ENCODE data around the gene EXOG. TPM values are rescaled to one million over a fixed set of nuclear protein-coding genes. Genes with fewer than 3 reads are reported as not detected.

The EXOG gene
- total and polyA plus RNA-seq, 2 donors (not counting 3 experiments of a cell fraction or from before 2014, with no cell fraction given), result 10.8 to 21.9 TPM

GRCh38 chr3:38542401-38543298, 46.5 kb downstream of the EXOG start:
- DNase-seq (ENCODE audit: low read depth, low spot score) (no peak), FAIRE-seq (no peak)
- CTCF ChIA-PET, result interaction anchor here (3.3 kb wide), 1 partner anchor 22 kb away, joined by 13 read pairs; no protein-coding TSS in a partner anchor
- H3K4me2 ChIP-seq (ENCODE audit: insufficient read depth, low read length), result no peak overlapping the region
- H3K9me3 ChIP-seq (replicated peaks; ENCODE audit: control insufficient read depth, insufficient read depth, low read length), result no peaks in the 10 kb centered on the region
- no peak overlapping the region for H2AFZ ChIP-seq (ENCODE audit: low read depth, low read length)
- H3K4me1 ChIP-seq (ENCODE audit: control insufficient read depth, extremely low read depth, insufficient read depth, low read length), result no peaks in the 10 kb centered on the region
- no peak overlapping the region for H3K4me3 ChIP-seq (replicated peaks in 1 of 3; ENCODE audit: insufficient read depth in 1 of 3, low read depth in 1 of 3, low read length in 3 of 3)
- BruUV-seq (replicated peaks), result no TSS peak
- POLR2A ChIA-PET, result no interaction called here
- no peak overlapping the region for H3K27ac ChIP-seq (ENCODE audit: insufficient read depth, low read depth, low read length)
- no peaks in the 10 kb centered on the region for H3K9me1 ChIP-seq (replicated peaks; ENCODE audit: control insufficient read depth, extremely low read depth, insufficient read depth, low read length)
- no peaks in the 10 kb centered on the region for H3K79me2 ChIP-seq (ENCODE audit: control insufficient read depth, insufficient read depth, low read length)
- dilution Hi-C loops (cut with MboI; ENCODE audit: extremely low pct_ligation_motif_present, low sequenced_read_pairs), result no loop called here
- no peaks in the 10 kb centered on the region for H3K36me3 ChIP-seq (ENCODE audit: control insufficient read depth in 2 of 2, extremely low read depth in 1 of 2, insufficient read depth in 2 of 2, low read length in 2 of 2)
- H3K27me3 ChIP-seq (ENCODE audit: control insufficient read depth in 2 of 2, insufficient read depth in 2 of 2, low read length in 2 of 2), result no peaks in the 10 kb centered on the region
- H4K20me1 ChIP-seq (replicated peaks; ENCODE audit: control insufficient read depth, extremely low read depth, insufficient read depth, low read length), result no peaks in the 10 kb centered on the region
- intact Hi-C loops (cut with micrococcal nuclease), result no loop called here
- no peak overlapping the region for H3K9ac ChIP-seq (replicated peaks; ENCODE audit: extremely low read depth, insufficient read depth, low read length)
- no peak for TF ChIP-seq GATA2 (IDR thresholded peaks at IDR 0.05; ENCODE audit: insufficient read depth, insufficient read length, low read depth, low read length)
- TF ChIP-seq, protein P1, sequence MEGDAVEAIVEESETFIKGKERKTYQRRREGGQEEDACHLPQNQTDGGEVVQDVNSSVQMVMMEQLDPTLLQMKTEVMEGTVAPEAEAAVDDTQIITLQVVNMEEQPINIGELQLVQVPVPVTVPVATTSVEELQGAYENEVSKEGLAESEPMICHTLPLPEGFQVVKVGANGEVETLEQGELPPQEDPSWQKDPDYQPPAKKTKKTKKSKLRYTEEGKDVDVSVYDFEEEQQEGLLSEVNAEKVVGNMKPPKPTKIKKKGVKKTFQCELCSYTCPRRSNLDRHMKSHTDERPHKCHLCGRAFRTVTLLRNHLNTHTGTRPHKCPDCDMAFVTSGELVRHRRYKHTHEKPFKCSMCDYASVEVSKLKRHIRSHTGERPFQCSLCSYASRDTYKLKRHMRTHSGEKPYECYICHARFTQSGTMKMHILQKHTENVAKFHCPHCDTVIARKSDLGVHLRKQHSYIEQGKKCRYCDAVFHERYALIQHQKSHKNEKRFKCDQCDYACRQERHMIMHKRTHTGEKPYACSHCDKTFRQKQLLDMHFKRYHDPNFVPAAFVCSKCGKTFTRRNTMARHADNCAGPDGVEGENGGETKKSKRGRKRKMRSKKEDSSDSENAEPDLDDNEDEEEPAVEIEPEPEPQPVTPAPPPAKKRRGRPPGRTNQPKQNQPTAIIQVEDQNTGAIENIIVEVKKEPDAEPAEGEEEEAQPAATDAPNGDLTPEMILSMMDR (IDR thresholded peaks at IDR 0.05; ENCODE audit: extremely low read depth in 1 of 2, insufficient read depth in 1 of 2, low read depth in 1 of 2, low read length in 2 of 2), result no peak
- TF ChIP-seq FOS (IDR thresholded peaks at IDR 0.05; ENCODE audit: borderline replicate concordance, insufficient read depth, low read length), result no peak
- TF ChIP-seq, protein P2, sequence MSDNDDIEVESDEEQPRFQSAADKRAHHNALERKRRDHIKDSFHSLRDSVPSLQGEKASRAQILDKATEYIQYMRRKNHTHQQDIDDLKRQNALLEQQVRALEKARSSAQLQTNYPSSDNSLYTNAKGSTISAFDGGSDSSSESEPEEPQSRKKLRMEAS (IDR thresholded peaks at IDR 0.05; ENCODE audit: insufficient read depth, insufficient read length), result no peak
- TF ChIP-seq MYC (IDR thresholded peaks at IDR 0.05; ENCODE audit: low read depth, low read length), result no peak
- TF ChIP-seq POLR2A (IDR thresholded peaks at IDR 0.05; ENCODE audit: low read depth, low read length), result no peak
- TF ChIP-seq EZH2 (IDR thresholded peaks at IDR 0.05; ENCODE audit: borderline replicate concordance, low read depth, low read length, severe bottlenecking), result no peak
- no peak for TF ChIP-seq JUN (IDR thresholded peaks at IDR 0.05; ENCODE audit: borderline replicate concordance, insufficient read depth, insufficient read length, low read depth)
